Upper lobe of left lung (tissue), 6 donors: ENCODE data around the gene MAGI2. TPM values are rescaled to one million over a fixed set of nuclear protein-coding genes. Genes with fewer than 3 reads are reported as not detected.

ENCODE experiments used
- ATAC-seq, 2 donors: fragments of 200-7000 bp; cut with Tn5 transposase; one replicate each; pipeline ENCODE4 v1.9.1; 2022; ENCODE audit warnings: mild to moderate bottlenecking in 2 of 2, moderate library complexity in 2 of 2; ENCODE audit not compliant: low FRiP score in 2 of 2
- DNase-seq, 2 donors: peaks; one replicate each; pipeline ENCODE4 v3.0.0-alpha.2; 2019 to 2020
- H3K27ac ChIP-seq, 4 donors: fragments of 200-600 bp; sonication (generic); one replicate each; pipeline ENCODE4 v1.5.1; 2016 to 2019
- H3K27me3 ChIP-seq, 4 donors: fragments of 200-600 bp; sonication (generic); one replicate each; pipeline ENCODE4 v1.5.1; 2017 to 2019
- H3K36me3 ChIP-seq, 4 donors: fragments of 200-600 bp; sonication (generic); one replicate each; pipeline ENCODE4 v1.5.1; 2016 to 2019
- H3K4me1 ChIP-seq, 4 donors: fragments of 200-600 bp; sonication (generic); one replicate each; pipeline ENCODE4 v1.5.1; 2018 to 2019
- H3K4me3 ChIP-seq, 4 donors: fragments of 200-600 bp; sonication (generic); one replicate each; pipeline ENCODE4 v1.5.1; 2017 to 2019; ENCODE audit warnings: mild to moderate bottlenecking in 2 of 4, moderate library complexity in 1 of 4
- H3K9me3 ChIP-seq, 4 donors: fragments of 200-600 bp; sonication (generic); one replicate each; pipeline ENCODE4 v1.5.1; 2018 to 2019
- EP300 ChIP-seq, 4 donors: sonication (generic); formaldehyde crosslinking; IDR thresholded peaks; one replicate each; pipeline ENCODE4 v1.5.1; 2017; ENCODE audit warnings: antibody characterized with exemption in 4 of 4, control low read depth in 2 of 4
- POLR2A ChIP-seq, 4 donors: fragments of 450-650 bp; IDR thresholded peaks; one replicate each; pipeline ENCODE4 v1.5.1; 2016 to 2017; ENCODE audit warnings: antibody characterized with exemption in 4 of 4, mild to moderate bottlenecking in 2 of 4
- POLR2AphosphoS5 ChIP-seq, 2 donors: sonication (generic); formaldehyde crosslinking; IDR thresholded peaks; one replicate each; pipeline ENCODE4 v1.5.1; 2017; ENCODE audit warnings: antibody characterized with exemption in 2 of 2
- WGBS, 2 donors: methylation state at CpG; one replicate each; pipeline ENCODE4 v1.1.5; 2017 to 2018; 5-methylcytosine and 5-hydroxymethylcytosine counted together
- total RNA-seq, 6 donors: library from RNA; depleted of rRNA in 4 of 6; stranded (reverse); fragments of >200 nt in 4 of 6; gene quantifications; one replicate each; pipeline versions ENCODE4 v1.1.0 to v1.2.1, GENCODE V29; 2016 to 2021
- TF ChIP-seq, protein P1 (sequence below), 6 experiments: fragments of 450-650 bp in 4 of 6; fragments of 200-600 bp in 2 of 6; sonication (generic) in 2 of 6; IDR thresholded peaks; one replicate each; pipeline ENCODE4 v1.5.1; 2016 to 2019; ENCODE audit warnings: antibody characterized with exemption in 6 of 6
- donor health status: DM: no; HTN: no; CAD: no; lungs with moderate emphysema.
- donor health status: DM: no; HTN: yes; CAD: no; lungs with severe emphysema.

The MAGI2 gene
- total RNA-seq, 6 donors from 2014 or later: 7.9 to 84.9 (median 11.8) TPM

DNA sequence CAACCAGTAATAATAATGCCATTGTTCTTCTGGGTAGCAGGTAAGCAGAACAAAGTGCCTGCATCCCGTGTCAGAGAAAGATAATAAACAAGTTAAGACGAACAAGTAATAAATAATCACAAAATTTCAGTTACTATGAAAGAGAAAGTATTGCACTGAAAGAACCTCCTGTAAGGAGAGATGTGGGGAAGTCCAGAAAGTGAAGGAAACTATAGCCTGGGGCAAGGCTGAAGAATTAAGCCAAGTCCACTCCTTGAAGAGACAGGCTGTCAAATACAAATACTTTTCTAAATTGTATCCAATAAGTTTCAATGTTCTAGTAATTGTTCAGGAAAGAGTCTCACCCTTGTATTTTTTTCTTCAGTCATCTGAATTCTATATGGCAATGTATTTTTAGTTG lies 611.4 kb downstream of the MAGI2 start:
- DNase-seq: no peak
- H3K4me1 ChIP-seq: no peaks in the 10 kb centered on the region
- WGBS, 2 donors: 28 to 29% methylated on average over 2 of the region's 2 CpGs
- no peak overlapping the region for H3K27ac ChIP-seq
- no peaks in the 10 kb centered on the region for H3K27me3 ChIP-seq
- no peak overlapping the region for H3K4me3 ChIP-seq
- no peaks in the 10 kb centered on the region for H3K36me3 ChIP-seq
- ATAC-seq: no peak
- H3K9me3 ChIP-seq: no peaks in the 10 kb centered on the region
- TF ChIP-seq, protein P1, sequence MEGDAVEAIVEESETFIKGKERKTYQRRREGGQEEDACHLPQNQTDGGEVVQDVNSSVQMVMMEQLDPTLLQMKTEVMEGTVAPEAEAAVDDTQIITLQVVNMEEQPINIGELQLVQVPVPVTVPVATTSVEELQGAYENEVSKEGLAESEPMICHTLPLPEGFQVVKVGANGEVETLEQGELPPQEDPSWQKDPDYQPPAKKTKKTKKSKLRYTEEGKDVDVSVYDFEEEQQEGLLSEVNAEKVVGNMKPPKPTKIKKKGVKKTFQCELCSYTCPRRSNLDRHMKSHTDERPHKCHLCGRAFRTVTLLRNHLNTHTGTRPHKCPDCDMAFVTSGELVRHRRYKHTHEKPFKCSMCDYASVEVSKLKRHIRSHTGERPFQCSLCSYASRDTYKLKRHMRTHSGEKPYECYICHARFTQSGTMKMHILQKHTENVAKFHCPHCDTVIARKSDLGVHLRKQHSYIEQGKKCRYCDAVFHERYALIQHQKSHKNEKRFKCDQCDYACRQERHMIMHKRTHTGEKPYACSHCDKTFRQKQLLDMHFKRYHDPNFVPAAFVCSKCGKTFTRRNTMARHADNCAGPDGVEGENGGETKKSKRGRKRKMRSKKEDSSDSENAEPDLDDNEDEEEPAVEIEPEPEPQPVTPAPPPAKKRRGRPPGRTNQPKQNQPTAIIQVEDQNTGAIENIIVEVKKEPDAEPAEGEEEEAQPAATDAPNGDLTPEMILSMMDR (IDR thresholded peaks at IDR 0.05): no peak
- no peak for TF ChIP-seq POLR2AphosphoS5 (IDR thresholded peaks at IDR 0.05)
- TF ChIP-seq EP300 (IDR thresholded peaks at IDR 0.05): no peak
- TF ChIP-seq POLR2A (IDR thresholded peaks at IDR 0.05): no peak

DNA sequence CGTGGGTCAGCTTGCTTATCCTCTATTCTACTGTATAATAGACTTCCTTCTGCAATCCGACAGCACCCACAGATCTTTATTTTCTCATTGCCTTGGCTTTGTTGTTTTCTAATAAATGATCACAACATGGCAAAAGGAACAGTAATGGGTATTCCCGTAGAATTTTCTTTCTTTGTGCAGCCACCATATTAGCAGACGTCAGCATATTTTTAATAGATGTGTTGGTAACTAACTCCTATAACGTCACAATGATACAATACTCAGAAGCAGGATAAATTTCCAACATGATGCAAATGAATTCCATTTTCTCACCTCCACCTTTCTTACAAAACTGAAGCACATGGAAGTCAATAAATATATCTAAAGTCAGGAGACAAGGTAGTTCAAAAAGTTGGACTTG lies 617.6 kb downstream of the MAGI2 start:
- no peak overlapping the region for H3K27ac ChIP-seq
- H3K36me3 ChIP-seq: no peaks in the 10 kb centered on the region
- no peaks in the 10 kb centered on the region for H3K4me1 ChIP-seq
- H3K4me3 ChIP-seq: no peak overlapping the region
- 90 to 91% methylated on average over 5 of the region's 5 CpGs for WGBS, 2 donors
- DNase-seq (no peak), ATAC-seq (no peak)
- no peaks in the 10 kb centered on the region for H3K27me3 ChIP-seq
- TF ChIP-seq POLR2AphosphoS5 (IDR thresholded peaks at IDR 0.05): no peak
- no peak for TF ChIP-seq POLR2A (IDR thresholded peaks at IDR 0.05)
- TF ChIP-seq, protein P1 (IDR thresholded peaks at IDR 0.05): no peak
- no peak for TF ChIP-seq EP300 (IDR thresholded peaks at IDR 0.05)
- peaks cover 0 to 5% (median 2%) of the 10 kb centered on the region in 4 donors for H3K9me3 ChIP-seq

DNA sequence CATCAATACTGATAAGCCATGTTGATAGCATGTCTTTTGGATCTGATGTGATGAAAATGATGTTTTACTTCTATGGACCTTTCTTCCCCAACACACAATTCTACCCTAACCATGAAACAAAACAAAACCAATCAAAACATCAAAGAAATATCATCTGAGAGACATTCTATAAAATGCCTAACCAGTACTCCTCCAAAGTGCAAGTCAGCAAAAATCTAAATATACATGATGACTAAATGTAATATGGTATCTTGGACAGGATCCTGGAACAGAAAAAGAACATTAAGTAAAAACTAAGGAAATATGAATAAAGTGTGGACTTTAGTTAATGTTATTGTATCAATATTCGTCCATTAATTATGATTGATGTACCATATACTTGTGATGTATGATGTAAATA lies 625.1 kb downstream of the MAGI2 start:
- TF ChIP-seq POLR2A (IDR thresholded peaks at IDR 0.05): no peak
- no peak for TF ChIP-seq POLR2AphosphoS5 (IDR thresholded peaks at IDR 0.05)
- no peak for TF ChIP-seq EP300 (IDR thresholded peaks at IDR 0.05)
- TF ChIP-seq, protein P1 (IDR thresholded peaks at IDR 0.05): no peak
- H3K27me3 ChIP-seq: no peaks in the 10 kb centered on the region
- no peak overlapping the region for H3K4me3 ChIP-seq
- DNase-seq: no peak
- no peak overlapping the region for H3K27ac ChIP-seq
- 64 to 75% methylated on average over 1 of the region's 1 CpG for WGBS, 2 donors
- peaks cover 0 to 5% (median under 1%) of the 10 kb centered on the region in 4 donors for H3K9me3 ChIP-seq
- no peaks in the 10 kb centered on the region for H3K36me3 ChIP-seq
- no peaks in the 10 kb centered on the region for H3K4me1 ChIP-seq
- ATAC-seq: no peak

DNA sequence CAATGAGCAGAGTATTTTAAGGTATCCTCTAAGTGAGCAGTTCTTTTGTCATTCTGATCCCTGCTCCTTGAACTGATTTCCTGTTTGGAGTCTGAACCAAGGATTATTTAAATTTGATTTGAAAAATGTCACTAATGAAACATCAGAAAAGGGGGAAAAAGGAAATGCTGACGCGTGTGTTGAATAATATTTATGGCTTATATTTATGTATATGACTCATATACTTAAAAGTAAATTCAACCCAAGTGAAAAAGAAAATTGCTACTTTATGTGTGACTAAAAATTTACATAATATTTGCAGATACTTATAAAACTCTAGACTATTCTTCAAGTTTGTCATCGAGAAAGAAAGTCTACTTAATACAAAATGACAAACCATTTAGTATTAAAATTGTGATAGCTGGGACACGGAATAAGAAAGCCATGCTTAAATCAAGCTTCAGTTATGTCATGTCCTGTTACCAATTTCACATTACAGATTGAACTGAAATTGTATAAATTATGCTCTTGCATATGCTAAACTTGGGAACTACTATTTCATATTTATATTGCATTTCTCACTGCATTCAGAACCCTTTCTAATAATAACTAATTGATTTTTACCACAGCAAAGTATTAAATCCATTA lies 649.9 kb downstream of the MAGI2 start:
- TF ChIP-seq EP300 (IDR thresholded peaks at IDR 0.05) (no peak), POLR2AphosphoS5 (IDR thresholded peaks at IDR 0.05) (no peak)
- TF ChIP-seq, protein P1 (IDR thresholded peaks at IDR 0.05): no peak
- 71 to 72% methylated on average over 4 of the region's 4 CpGs for WGBS, 2 donors

DNA sequence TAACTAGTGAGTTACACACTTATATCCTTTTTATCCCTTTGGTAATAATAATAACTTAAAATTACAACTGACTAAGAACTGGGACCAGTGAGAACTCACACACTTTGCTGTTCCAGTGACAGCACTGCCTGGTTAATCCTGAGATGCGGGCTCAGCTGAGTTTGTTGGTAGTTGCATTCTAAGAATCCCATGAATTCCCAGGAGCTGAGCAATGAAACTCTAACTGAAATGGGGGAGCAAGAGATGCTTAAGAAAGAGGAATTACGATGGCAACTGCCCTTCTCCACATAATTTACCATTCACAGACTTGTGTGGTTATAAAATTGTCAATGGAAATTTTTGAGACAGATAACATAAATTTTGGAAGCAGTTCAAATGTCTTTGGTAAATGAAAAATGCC lies 659.4 kb downstream of the MAGI2 start:
- Histone ChIP-seq H3K27ac (no peak overlapping the region), H3K4me3 (no peak overlapping the region), H3K36me3 (no peaks in the 10 kb centered on the region), H3K4me1 (no peaks in the 10 kb centered on the region), H3K27me3 (no peaks in the 10 kb centered on the region), H3K9me3 (peaks cover 0 to 4% (median 0%) of the 10 kb centered on the region in 4 donors)
- WGBS, 2 donors: 41 to 50% methylated on average over 2 of the region's 2 CpGs
- ATAC-seq (no peak), DNase-seq (no peak)
- no peak for TF ChIP-seq EP300 (IDR thresholded peaks at IDR 0.05)
- TF ChIP-seq, protein P1 (IDR thresholded peaks at IDR 0.05): no peak
- TF ChIP-seq POLR2A (IDR thresholded peaks at IDR 0.05): no peak
- TF ChIP-seq POLR2AphosphoS5 (IDR thresholded peaks at IDR 0.05): no peak

More for the DNA sequence above, 649.9 kb downstream of the MAGI2 start:
- Histone ChIP-seq H3K9me3 (no peaks in the 10 kb centered on the region), H3K27me3 (no peaks in the 10 kb centered on the region), H3K4me1 (no peaks in the 10 kb centered on the region), H3K36me3 (no peaks in the 10 kb centered on the region), H3K27ac (no peak overlapping the region), H3K4me3 (no peak overlapping the region)
- ATAC-seq (no peak), DNase-seq (no peak)
